Measurements from ENCODE around the gene ECM1. TPM values are rescaled to one million over a fixed set of nuclear protein-coding genes. Genes with fewer than 3 reads are reported as not detected.
A peak's percentile ranks its signal among the peaks of the same experiment; 100 is the strongest.

The ECM1 gene
- total and polyA plus RNA-seq, 2 donors (not counting 1 experiment from before 2014, with no cell fraction given) = 1.9 to 2.3 TPM

GRCh38 chr1:150513351-150513791 is 5.5 kb downstream of the ECM1 start:
- H3K4me1 Mint-ChIP-seq = peaks cover 25% of the 10 kb centered on the region
- Histone ChIP-seq H3K4me2 (replicated peaks; ENCODE audit: low read depth, low read length, poor library complexity, severe bottlenecking) (no peak overlapping the region), H2AFZ (ENCODE audit: insufficient read depth, low read depth, low read length, poor library complexity, severe bottlenecking) (no peak overlapping the region), H3K9me3 (ENCODE audit: control extremely low read depth in 1 of 3, control insufficient read depth in 2 of 3, insufficient read depth in 1 of 3, low read length in 2 of 3) (no peaks in the 10 kb centered on the region), H3K4me1 (ENCODE audit: control insufficient read depth in 2 of 2, insufficient read depth in 2 of 2, low read length in 2 of 2) (peaks cover 22 to 26% of the 10 kb centered on the region in 2 donors), H3K27ac (ENCODE audit: low read length in 2 of 2) (no peak overlapping the region), H4K20me1 (ENCODE audit: control insufficient read depth, insufficient read depth, low read length, poor library complexity, severe bottlenecking) (no peaks in the 10 kb centered on the region), H3K9ac (ENCODE audit: low read length) (no peak overlapping the region), H3K27me3 (replicated peaks in 1 of 4; ENCODE audit: control extremely low read depth in 1 of 4, control insufficient read depth in 3 of 4, insufficient read depth in 4 of 4, low read length in 3 of 4) (no peaks in the 10 kb centered on the region), H3K4me3 (ENCODE audit: control extremely low read depth in 1 of 5, extremely low read depth in 1 of 5, insufficient read depth in 1 of 5, low read depth in 2 of 5, low read length in 4 of 5) (no peak overlapping the region), H3K36me3 (replicated peaks in 1 of 2; ENCODE audit: control extremely low read depth in 1 of 2, control insufficient read depth in 1 of 2, extremely low read depth in 1 of 2, insufficient read depth in 2 of 2, low read length in 1 of 2) (no peaks in the 10 kb centered on the region), H3K79me2 (ENCODE audit: control insufficient read depth, insufficient read depth, low read length) (peaks cover 3% of the 10 kb centered on the region)
- ATAC-seq (ENCODE audit: low read depth) (no peak), DNase-seq (no peak)
- 93% methylated on average over 6 of the region's 7 CpGs for WGBS (ENCODE audit: insufficient coverage)
- H3K27me3 Mint-ChIP-seq = no peaks in the 10 kb centered on the region
- H3K27ac Mint-ChIP-seq = no peak overlapping the region
- TF ChIP-seq, protein P1, sequence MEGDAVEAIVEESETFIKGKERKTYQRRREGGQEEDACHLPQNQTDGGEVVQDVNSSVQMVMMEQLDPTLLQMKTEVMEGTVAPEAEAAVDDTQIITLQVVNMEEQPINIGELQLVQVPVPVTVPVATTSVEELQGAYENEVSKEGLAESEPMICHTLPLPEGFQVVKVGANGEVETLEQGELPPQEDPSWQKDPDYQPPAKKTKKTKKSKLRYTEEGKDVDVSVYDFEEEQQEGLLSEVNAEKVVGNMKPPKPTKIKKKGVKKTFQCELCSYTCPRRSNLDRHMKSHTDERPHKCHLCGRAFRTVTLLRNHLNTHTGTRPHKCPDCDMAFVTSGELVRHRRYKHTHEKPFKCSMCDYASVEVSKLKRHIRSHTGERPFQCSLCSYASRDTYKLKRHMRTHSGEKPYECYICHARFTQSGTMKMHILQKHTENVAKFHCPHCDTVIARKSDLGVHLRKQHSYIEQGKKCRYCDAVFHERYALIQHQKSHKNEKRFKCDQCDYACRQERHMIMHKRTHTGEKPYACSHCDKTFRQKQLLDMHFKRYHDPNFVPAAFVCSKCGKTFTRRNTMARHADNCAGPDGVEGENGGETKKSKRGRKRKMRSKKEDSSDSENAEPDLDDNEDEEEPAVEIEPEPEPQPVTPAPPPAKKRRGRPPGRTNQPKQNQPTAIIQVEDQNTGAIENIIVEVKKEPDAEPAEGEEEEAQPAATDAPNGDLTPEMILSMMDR (IDR thresholded peaks at IDR 0.05) = no peak
- no peak for TF ChIP-seq EZH2 (IDR thresholded peaks at IDR 0.05; ENCODE audit: borderline replicate concordance, insufficient read depth, low read depth, low read length, poor library complexity, severe bottlenecking)
- H3K9me3 Mint-ChIP-seq (ENCODE audit: insufficient read depth) = no peaks in the 10 kb centered on the region
- POLR2A ChIA-PET = no interaction called here
- intact Hi-C loops (cut with micrococcal nuclease) = no loop called here
- peak overlapping the region; percentile 70 for H3K4me3 Mint-ChIP-seq
- CTCF ChIA-PET = interaction anchor here (0.7 kb wide), 2 partner anchors 149 to 1331 kb away, joined by 3 read pairs; no protein-coding TSS in a partner anchor

GRCh38 chr1:150514260-150514659 is 6.4 kb downstream of the ECM1 start:
- H4K20me1 ChIP-seq (ENCODE audit: control insufficient read depth, insufficient read depth, low read length, poor library complexity, severe bottlenecking) = no peaks in the 10 kb centered on the region
- peak overlapping the region; percentile 61 for H3K27ac Mint-ChIP-seq
- H3K4me3 Mint-ChIP-seq = peak overlapping the region; percentile 90
- no peaks in the 10 kb centered on the region for H3K9me3 ChIP-seq (ENCODE audit: control extremely low read depth in 1 of 3, control insufficient read depth in 2 of 3, insufficient read depth in 1 of 3, low read length in 2 of 3)
- H3K36me3 ChIP-seq (replicated peaks in 1 of 2; ENCODE audit: control extremely low read depth in 1 of 2, control insufficient read depth in 1 of 2, extremely low read depth in 1 of 2, insufficient read depth in 2 of 2, low read length in 1 of 2) = no peaks in the 10 kb centered on the region
- H2AFZ ChIP-seq (ENCODE audit: insufficient read depth, low read depth, low read length, poor library complexity, severe bottlenecking) = no peak overlapping the region
- CTCF ChIA-PET = interaction anchor here (3.3 kb wide), 1 partner anchor 49 kb away, joined by 11 read pairs; no protein-coding TSS in a partner anchor
- H3K4me2 ChIP-seq (replicated peaks; ENCODE audit: low read depth, low read length, poor library complexity, severe bottlenecking) = no peak overlapping the region
- H3K27me3 ChIP-seq (replicated peaks in 1 of 4; ENCODE audit: control extremely low read depth in 1 of 4, control insufficient read depth in 3 of 4, insufficient read depth in 4 of 4, low read length in 3 of 4) = no peaks in the 10 kb centered on the region
- peaks cover 22 to 26% of the 10 kb centered on the region in 2 donors for H3K4me1 ChIP-seq (ENCODE audit: control insufficient read depth in 2 of 2, insufficient read depth in 2 of 2, low read length in 2 of 2)
- DNase-seq = no peak
- POLR2A ChIA-PET = interaction anchor here (0.6 kb wide), 1 partner anchor 219 kb away, joined by 8 read pairs; no protein-coding TSS in a partner anchor
- no peak overlapping the region for H3K27ac ChIP-seq (ENCODE audit: low read length in 2 of 2)
- no peaks in the 10 kb centered on the region for H3K9me3 Mint-ChIP-seq (ENCODE audit: insufficient read depth)
- H3K79me2 ChIP-seq (ENCODE audit: control insufficient read depth, insufficient read depth, low read length) = peaks cover 3% of the 10 kb centered on the region
- no peaks in the 10 kb centered on the region for H3K27me3 Mint-ChIP-seq
- no peak overlapping the region for H3K4me3 ChIP-seq (ENCODE audit: control extremely low read depth in 1 of 5, extremely low read depth in 1 of 5, insufficient read depth in 1 of 5, low read depth in 2 of 5, low read length in 4 of 5)
- peaks cover 25% of the 10 kb centered on the region for H3K4me1 Mint-ChIP-seq
- TF ChIP-seq, protein P1 (IDR thresholded peaks at IDR 0.05) = no peak
- intact Hi-C loops (cut with micrococcal nuclease) = no loop called here
- ATAC-seq (ENCODE audit: low read depth) = no peak
- WGBS (ENCODE audit: insufficient coverage) = 91% methylated on average over 9 of the region's 9 CpGs
- H3K9ac ChIP-seq (ENCODE audit: low read length) = no peak overlapping the region
